GM12878 (cell line): ENCODE measurements around the gene UBE2E1. TPM values are rescaled to one million over a fixed set of nuclear protein-coding genes. Genes with fewer than 3 reads are reported as not detected.

Experiments
- ASH2L ChIP-seq: fragments of 300-600, 200-600 bp; sonication (generic); IDR thresholded peaks from 2 replicates; pipeline ENCODE4 v1.6.1; 2017; ENCODE audit warnings: low read depth, mild to moderate bottlenecking, borderline replicate concordance
- BACH1 ChIP-seq: fragments of 450-650 bp; IDR thresholded peaks from 2 replicates; pipeline ENCODE4 v1.6.1; 2017; ENCODE audit warnings: mild to moderate bottlenecking, borderline replicate concordance
- BCL3 ChIP-seq: IDR thresholded peaks from 2 replicates; pipeline ENCODE4 v1.6.1; 2011; ENCODE audit warnings: borderline replicate concordance, low read depth, mild to moderate bottlenecking, moderate library complexity, low read length; ENCODE audit not compliant: insufficient read depth, poor library complexity, severe bottlenecking
- CREM ChIP-seq: IDR thresholded peaks from 2 replicates; pipeline ENCODE4 v1.6.1; 2014; ENCODE audit warnings: antibody characterized with exemption, low read depth
- MAX ChIP-seq: IDR thresholded peaks from 2 replicates; pipeline ENCODE4 v1.6.1; 2012; ENCODE audit warnings: low read depth, low read length, improper control_type of control experiment
- NRF1 ChIP-seq: conservative IDR thresholded peaks from 2 replicates; pipeline ENCODE4 v1.6.1; 2011; ENCODE audit warnings: mild to moderate bottlenecking, low read depth, low read length, improper control_type of control experiment
- RAD21 ChIP-seq: IDR thresholded peaks from 2 replicates; pipeline ENCODE4 v1.6.1; 2011; ENCODE audit warnings: mild to moderate bottlenecking, low read depth, low read length, moderate library complexity; ENCODE audit not compliant: insufficient read depth
- polyA plus RNA-seq, 11 experiments: library from polyadenylated mRNA; depleted of rRNA in 4 of 11; unstranded in 6 of 11; stranded (reverse) in 5 of 11; fragments of >200 nt; fragmentation: Nextera tagmentation in 4 of 11; fragmentation: Illumina TruSeq in 1 of 11; extraction: Ambion mirVana in 4 of 11; extraction: Trizol in 1 of 11; gene quantifications; 1 replicate in 1 of 11; 2 replicates in 10 of 11; pipeline versions ENCODE4 v1.2.1 to v1.2.3, GENCODE V29; 2011 to 2016; ENCODE audit warnings: inconsistent platforms in 2 of 11, missing spikeins in 2 of 11, low read depth in 1 of 11
- total RNA-seq, 4 experiments: library from RNA; depleted of rRNA in 3 of 4; stranded (reverse); fragments of >200 nt in 3 of 4; fragmentation: Illumina TruSeq in 1 of 4; extraction: Trizol in 1 of 4; gene quantifications; 2 replicates each; pipeline versions ENCODE4 v1.2.1 to v1.2.3, GENCODE V29; 2013 to 2021

Gene UBE2E1
- total and polyA plus RNA-seq, 10 of the 15 experiments (the other 5 are each of a cell fraction or from before 2014, with no cell fraction given): 18.7 to 425 (median 147) TPM

GRCh38 chr3:23916886-23917678, 111.3 kb downstream of the UBE2E1 start, which contains the start of the genes NKIRAS1 and RPL15 (continued):
- TF ChIP-seq RAD21 (no peak), CREM (peak; percentile 82; the same call in 1 of the 2 replicates), ASH2L (0 out of 2 replicates have a peak, but pooled peaks have one; percentile 92), MAX (peak; percentile 89), BACH1 (peak; percentile 24), NRF1 (no peak), BCL3 (peak; percentile 50)
- TF ChIP-seq, all 136 proteins: peak for 81
